NCI-H146 treated with DMSO at 0.1 percent for 48 hours (cell line): ENCODE results near the gene FBXW12.

Source experiments
- DNase-seq: peaks from one replicate; lab custom pipeline; 2025; ENCODE audit not compliant: unreplicated experiment; lab: John Stamatoyannopoulos, UW

FBXW12 gene

DNA sequence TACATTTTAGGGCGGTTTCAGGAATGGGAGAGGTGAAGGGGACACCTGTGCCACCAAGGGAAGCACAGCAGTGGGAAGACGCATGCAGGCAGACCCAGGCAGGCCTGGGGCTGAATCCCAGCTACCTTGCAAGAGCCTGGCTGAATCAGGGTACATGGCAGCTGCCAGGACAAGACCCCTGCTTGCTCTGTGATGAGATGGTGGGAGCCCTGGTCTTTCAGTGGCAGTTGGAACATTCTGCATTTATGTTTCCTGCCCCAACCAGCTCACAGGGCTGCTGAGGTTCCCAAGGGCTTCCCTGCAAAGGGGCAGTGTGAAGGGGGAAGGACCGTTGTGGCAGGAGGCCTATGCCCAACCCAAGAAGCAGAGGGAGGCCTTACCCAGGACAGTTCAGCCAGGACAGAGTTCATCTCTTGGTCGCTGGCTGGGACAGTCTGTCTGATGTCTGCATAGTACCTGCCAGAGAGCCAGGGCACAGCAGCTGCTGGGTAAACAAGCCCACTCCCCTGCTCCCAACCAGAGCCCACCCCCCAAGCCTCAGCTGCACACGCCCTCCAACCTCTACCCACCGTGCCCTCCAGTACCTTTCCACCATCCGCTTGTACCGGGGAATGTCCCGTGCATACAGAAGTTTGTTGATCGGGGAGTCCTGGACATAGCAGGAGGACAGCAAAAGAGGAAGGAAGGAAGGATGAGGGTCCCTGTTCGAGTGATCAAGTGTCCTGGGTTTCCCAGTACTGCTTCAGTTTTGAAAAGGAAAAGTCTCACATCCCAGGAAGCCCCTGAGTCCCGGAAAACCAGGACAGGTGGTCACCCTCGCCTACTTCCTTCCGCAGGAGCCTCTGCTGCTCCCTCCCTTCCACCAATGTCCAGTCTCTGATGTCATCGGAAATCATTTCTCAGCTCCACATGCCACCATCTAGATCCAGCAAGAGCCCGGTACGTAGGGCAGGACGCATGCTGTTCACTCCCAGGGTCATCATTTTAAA, 34.7 kb downstream of the FBXW12 start:
- no peak for DNase-seq

GRCh38 chr3:48407542-48408099, 35.6 kb downstream of the FBXW12 start:
- DNase-seq, result no peak

GRCh38 chr3:48408823-48409281, 36.8 kb downstream of the FBXW12 start:
- no peak for DNase-seq

GRCh38 chr3:48409291-48410201, 37.5 kb downstream of the FBXW12 start:
- DNase-seq, result no peak

DNA sequence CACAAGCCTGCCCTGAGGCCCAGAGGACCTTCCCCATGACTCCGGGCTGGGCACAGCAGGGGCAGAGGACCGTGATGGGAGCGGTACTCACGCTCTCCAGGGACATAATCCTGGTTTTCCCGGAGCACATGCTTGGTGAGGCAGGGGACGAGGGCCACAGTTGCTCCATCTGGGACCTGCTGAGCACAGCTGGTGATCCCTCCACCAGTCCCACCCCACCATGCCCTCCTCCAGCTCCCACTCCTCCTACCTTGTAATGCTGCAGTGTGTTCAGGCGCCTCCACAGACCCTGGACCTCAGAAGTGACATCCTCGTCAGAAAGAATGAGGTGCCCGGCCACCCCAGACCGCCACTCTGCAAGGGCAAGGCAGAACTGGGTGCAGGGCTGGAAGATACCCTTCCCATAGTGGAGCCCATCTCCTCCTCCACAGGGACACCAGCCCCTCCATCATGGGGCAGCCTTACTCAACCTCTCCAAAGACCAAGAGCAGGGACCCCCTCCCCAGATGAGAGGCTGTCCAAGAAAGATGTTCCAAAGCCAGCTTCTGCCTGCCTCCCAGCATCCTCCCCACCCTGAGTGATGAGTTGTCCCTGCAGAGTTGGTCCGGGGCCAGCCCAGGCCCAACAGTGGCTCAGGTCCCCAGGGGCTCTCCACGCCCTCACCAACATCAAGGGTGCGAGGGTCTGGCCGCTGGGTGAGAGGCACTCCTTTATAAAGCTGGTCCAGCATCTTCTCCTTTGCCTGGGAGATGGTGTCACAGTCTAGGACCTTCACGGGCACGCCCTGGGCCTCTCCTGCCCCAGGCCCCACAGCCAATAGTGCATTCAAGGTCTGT, 38.4 kb downstream of the FBXW12 start:
- no peak for DNase-seq

- DNase-seq, result no peak
These were observed 39.1 kb downstream of the FBXW12 start for GRCh38 chr3:48411041-48411588.

- DNase-seq, result no peak
These were observed 39.8 kb downstream of the FBXW12 start for GRCh38 chr3:48411606-48412374.

DNA sequence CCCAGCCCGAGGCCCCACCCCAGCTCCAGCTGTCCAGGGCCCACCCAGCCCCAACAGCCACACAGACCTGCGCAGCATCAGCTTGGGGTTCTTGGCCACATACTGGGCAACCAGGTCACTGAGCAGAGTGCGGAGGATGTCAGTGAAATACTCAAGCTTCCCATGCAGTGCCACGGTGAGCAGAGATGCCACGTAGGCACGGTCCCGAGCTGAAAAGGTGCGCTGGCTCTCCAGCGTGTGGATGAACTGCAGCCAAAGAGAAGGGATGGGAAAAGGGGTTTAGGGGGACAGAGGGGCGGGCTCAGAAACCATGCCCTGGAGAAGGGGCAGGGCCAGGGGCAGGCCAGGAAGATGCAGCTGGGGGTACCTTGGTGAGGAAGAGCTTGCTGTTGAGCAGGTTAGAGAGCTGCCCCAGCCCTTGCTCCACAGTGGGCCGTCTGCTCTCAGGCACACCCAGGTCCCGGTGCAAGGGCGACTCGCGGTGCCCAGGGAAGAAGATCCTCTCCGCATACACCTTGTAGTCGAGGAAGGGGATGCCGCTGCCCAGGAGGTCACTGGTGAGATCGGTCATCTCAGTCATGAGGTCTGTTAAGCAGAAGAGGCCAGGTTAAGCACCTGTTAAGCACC, 40.5 kb downstream of the FBXW12 start:
- no peak for DNase-seq

- DNase-seq, result no peak
These were observed 41.1 kb downstream of the FBXW12 start for GRCh38 chr3:48413086-48413485.

GRCh38 chr3:48413611-48414010, 41.6 kb downstream of the FBXW12 start:
- DNase-seq, result no peak

GRCh38 chr3:48414376-48415250, 42.6 kb downstream of the FBXW12 start:
- no peak for DNase-seq

DNA sequence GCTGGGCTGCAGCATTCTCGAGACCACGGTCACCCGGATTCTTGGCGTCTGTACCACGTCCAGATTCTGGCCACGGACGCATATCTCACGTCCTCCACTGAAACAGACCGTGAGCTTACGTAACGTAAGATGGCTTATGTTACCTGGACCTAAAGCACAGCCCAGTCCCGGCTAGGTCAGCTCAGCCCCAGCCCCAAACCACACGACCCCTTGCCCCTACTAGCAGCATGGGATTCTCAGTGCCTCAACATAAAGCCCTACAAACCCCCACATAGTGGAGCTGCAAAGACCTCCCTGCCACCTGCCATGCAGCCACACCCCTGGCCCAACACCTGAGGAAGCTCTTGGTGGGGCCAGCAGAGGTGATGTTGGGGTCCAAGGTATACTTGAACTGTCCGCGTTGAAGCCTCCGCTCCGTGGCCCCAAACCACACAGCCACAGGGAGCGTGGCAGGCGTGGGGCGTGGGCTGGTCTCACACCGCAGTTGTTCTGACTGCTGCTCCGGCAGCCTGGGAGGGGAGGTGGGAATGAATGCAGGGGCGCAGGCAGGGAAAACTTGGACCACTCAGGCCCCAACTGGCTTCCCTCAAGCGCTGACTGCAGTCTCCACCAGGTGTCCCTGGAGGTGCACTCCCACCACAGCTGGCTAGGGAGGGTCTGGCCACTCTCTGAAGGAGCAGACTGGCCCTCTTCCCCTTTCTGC, 43.4 kb downstream of the FBXW12 start:
- no peak for DNase-seq

DNA sequence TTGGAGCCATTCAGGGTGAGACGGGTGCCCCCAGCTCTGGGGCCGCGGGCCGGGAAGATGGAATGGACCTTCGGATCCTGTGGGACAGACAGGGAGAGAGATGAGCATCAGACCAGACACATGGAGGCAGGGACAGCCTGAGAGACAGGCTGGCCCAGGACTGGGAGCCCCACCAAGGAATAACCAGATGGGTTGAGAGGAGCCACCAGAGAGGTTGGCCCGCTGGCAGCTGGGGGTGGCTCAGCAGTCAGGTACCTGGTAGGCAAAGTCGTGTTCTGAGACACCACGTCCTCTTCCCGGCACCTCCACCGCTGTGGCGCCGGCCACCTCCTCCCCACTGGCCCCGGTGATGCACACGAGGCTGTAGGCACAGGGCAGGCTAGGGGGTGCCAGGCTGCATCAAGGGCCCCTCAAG, 44.1 kb downstream of the FBXW12 start:
- DNase-seq, result no peak

- DNase-seq, result no peak
These were observed 44.5 kb downstream of the FBXW12 start for GRCh38 chr3:48416546-48416945.

DNA sequence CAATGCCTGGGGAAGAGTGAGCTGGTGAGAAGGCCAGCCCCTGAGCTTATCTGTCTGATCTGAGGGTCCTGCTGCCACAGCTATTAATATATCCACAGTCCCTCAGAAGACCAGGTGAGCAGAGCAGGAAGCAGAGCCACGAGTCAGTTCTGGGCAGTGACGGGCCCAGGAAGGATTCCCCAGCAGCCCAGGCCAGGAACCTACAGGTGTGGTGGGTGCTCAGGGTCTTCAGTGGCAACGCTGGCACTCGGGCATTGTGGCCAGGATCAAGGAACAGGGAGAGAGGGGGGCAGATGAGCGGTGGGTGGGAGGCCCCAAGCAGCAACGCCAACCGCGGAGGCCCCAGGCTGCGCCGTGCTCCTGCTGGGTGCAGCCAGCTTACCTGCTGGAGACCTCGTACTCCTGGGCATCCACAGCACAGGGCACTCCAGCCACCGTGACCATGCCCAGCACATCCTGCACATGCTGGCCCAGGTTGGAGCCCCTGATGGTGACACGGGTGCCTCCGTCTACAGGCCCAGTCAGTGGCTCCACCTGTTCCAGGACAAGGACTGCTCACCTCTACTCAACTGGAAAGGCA, 45.6 kb downstream of the FBXW12 start:
- DNase-seq, result no peak

DNA sequence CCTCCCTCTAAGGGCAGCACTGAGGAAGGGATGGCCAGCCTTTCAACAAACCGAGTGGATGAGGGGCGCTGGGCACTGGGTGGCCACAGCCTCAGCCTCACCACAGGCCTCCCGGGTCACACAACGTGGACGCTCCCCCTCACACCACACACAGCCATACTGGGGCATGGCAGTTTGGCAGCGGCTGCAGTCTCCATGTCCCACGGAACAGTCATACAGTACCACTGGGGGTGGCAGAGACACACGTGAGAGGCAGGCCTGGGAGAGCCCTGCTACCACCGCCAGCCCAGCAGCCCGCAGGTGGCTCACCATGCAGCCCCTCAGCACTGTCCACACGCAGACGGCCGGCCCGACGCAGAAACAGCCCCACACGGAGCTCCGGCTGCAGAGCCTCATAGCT, 46.1 kb downstream of the FBXW12 start:
- DNase-seq, result no peak

DNA sequence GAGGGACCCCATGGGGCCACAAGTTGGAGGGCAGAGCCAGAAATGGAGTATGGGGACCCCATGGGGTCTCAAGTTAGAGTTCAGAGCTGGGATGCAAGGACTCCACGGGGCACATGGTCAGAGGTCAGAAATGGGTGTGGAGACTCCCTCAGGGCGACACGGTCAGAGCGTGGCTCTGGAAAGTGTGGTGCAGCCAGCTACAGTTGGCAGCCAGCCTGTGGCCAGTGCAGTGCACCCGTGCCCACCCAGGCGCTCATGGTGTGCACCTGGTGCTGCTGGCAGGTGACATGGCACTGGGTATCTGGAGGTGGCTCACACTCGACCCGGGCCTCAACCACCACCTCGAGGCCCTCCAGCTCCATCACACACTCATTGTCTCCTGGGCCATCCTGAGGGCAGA, 46.6 kb downstream of the FBXW12 start:
- DNase-seq, result no peak
